K562 (cell line): ENCODE measurements around the gene EME1. TPM values are rescaled to one million over a fixed set of nuclear protein-coding genes. Genes with fewer than 3 reads are reported as not detected.

Experiments used
- BCOR ChIP-seq: fragments of 450-650 bp; IDR thresholded peaks from 2 replicates; pipeline ENCODE4 v1.6.1; 2016
- CBFA2T2 ChIP-seq: fragments of 450-650 bp; conservative IDR thresholded peaks from 2 replicates; pipeline ENCODE4 v1.6.1; 2017; ENCODE audit warnings: mild to moderate bottlenecking
- CBX5 ChIP-seq: IDR thresholded peaks from 2 replicates; pipeline ENCODE4 v1.6.1; 2014; ENCODE audit warnings: low read depth, borderline replicate concordance
- CREB1 ChIP-seq, 2 experiments: sonication (generic) in 1 of 2; formaldehyde crosslinking in 1 of 2; IDR thresholded peaks; 2 replicates each; pipeline versions ENCODE4 v1.6.1 to v1.8.0; 2012 to 2022; ENCODE audit warnings: inconsistent platforms in 1 of 2, mild to moderate bottlenecking in 1 of 2, missing genetic modification reagents in 1 of 2, moderate library complexity in 1 of 2
- DLX4 ChIP-seq: fragments of 250-450 bp; sonication (Bioruptor Pico); IDR thresholded peaks from 2 replicates; pipeline ENCODE4 v1.6.1; 2021; ENCODE audit warnings: mild to moderate bottlenecking
- HDAC8 ChIP-seq: fragments of 450-650 bp; IDR thresholded peaks from 2 replicates; pipeline ENCODE4 v1.6.1; 2016; ENCODE audit warnings: mild to moderate bottlenecking, missing genetic modification characterization, moderate library complexity, missing compliant biosample characterization
- HIVEP1 ChIP-seq: fragments of 250-450 bp; sonication (Bioruptor Pico); IDR thresholded peaks from 2 replicates; pipeline ENCODE4 v1.4.0; 2020; ENCODE audit warnings: mild to moderate bottlenecking
- KDM1A ChIP-seq, 2 experiments: fragments of 450-650 bp; IDR thresholded peaks; 2 replicates each; pipeline ENCODE4 v1.6.1; 2016; ENCODE audit warnings: mild to moderate bottlenecking in 2 of 2
- MED1 ChIP-seq: sonication (generic); formaldehyde crosslinking; IDR thresholded peaks from 2 replicates; pipeline ENCODE4 v1.8.1; 2023; ENCODE audit warnings: missing genetic modification reagents, borderline replicate concordance
- NONO ChIP-seq, 2 experiments: fragments of 200-400 bp in 1 of 2; fragments of 450-650 bp in 1 of 2; formaldehyde crosslinking in 1 of 2; IDR thresholded peaks; 2 replicates each; pipeline ENCODE4 v1.6.1; 2017; ENCODE audit warnings: low read depth in 2 of 2, mild to moderate bottlenecking in 2 of 2, moderate library complexity in 2 of 2, low read length in 1 of 2
- RFX5 ChIP-seq: IDR thresholded peaks from 2 replicates; pipeline ENCODE4 v1.6.1; 2011; ENCODE audit warnings: low read depth, mild to moderate bottlenecking, improper control_type of control experiment, low read length
- SNAPC5 ChIP-seq: fragments of 250-450 bp; sonication (Bioruptor Pico); IDR thresholded peaks from 2 replicates; pipeline ENCODE4 v1.8.0; 2021; ENCODE audit warnings: moderate library complexity, mild to moderate bottlenecking, inconsistent platforms
- THAP7 ChIP-seq: fragments of 250-450 bp; sonication (Bioruptor Pico); IDR thresholded peaks from 2 replicates; pipeline ENCODE4 v1.5.0; 2021
- TRIM24 ChIP-seq, 2 experiments: fragments of 450-650 bp; IDR thresholded peaks; 2 replicates each; pipeline ENCODE4 v1.6.1; 2016
- YY1 ChIP-seq, 3 experiments: IDR thresholded peaks; 2 replicates each; pipeline ENCODE4 v1.6.1; 2011; ENCODE audit warnings: low read length in 2 of 3, mild to moderate bottlenecking in 2 of 3, moderate library complexity in 2 of 3, borderline replicate concordance in 1 of 3, control low read depth in 1 of 3, low read depth in 1 of 3; ENCODE audit not compliant: insufficient read depth in 3 of 3, insufficient replicate concordance in 2 of 3, control insufficient read depth in 1 of 3, insufficient read length in 1 of 3; ENCODE audit errors: extremely low read depth in 1 of 3
- ZBTB2 ChIP-seq: fragments of 450-650 bp; IDR thresholded peaks from 2 replicates; pipeline ENCODE4 v1.6.1; 2016; ENCODE audit warnings: antibody characterized with exemption
- ZBTB34 ChIP-seq: fragments of 250-450 bp; sonication (Bioruptor Pico); IDR thresholded peaks from 2 replicates; pipeline ENCODE4 v1.8.0; 2021; ENCODE audit warnings: mild to moderate bottlenecking, moderate library complexity
- ZBTB8A ChIP-seq: fragments of 450-650 bp; IDR thresholded peaks from 2 replicates; pipeline ENCODE4 v1.6.1; 2018; ENCODE audit warnings: mild to moderate bottlenecking, moderate library complexity; ENCODE audit not compliant: partially characterized antibody
- ZEB2 ChIP-seq: fragments of 450-650 bp; IDR thresholded peaks from 2 replicates; pipeline ENCODE4 v1.6.1; 2016
- ZNF76 ChIP-seq: fragments of 250-450 bp; sonication (Bioruptor Pico); IDR thresholded peaks from 2 replicates; pipeline ENCODE4 v1.4.0; 2020; ENCODE audit warnings: mild to moderate bottlenecking, moderate library complexity, borderline replicate concordance
- ZNF780A ChIP-seq: fragments of 250-450 bp; sonication (Bioruptor Pico); IDR thresholded peaks from 2 replicates; pipeline ENCODE4 v1.5.0; 2021; ENCODE audit warnings: mild to moderate bottlenecking
- polyA plus RNA-seq, 8 experiments: library from polyadenylated mRNA; depleted of rRNA in 4 of 8; stranded (reverse) in 5 of 8; unstranded in 3 of 8; fragments of >200 nt; fragmentation: Nextera tagmentation in 2 of 8; fragmentation: Illumina TruSeq in 1 of 8; extraction: Ambion mirVana in 2 of 8; extraction: Trizol in 1 of 8; gene quantifications; 2 replicates each; pipeline versions ENCODE4 v1.2.1 to v1.2.3, GENCODE V29; 2011 to 2014; ENCODE audit warnings: inconsistent platforms in 1 of 8, missing spikeins in 1 of 8
- total RNA-seq, 7 experiments: library from RNA; depleted of rRNA in 6 of 7; stranded (reverse); fragments of >200 nt in 6 of 7; fragmentation: Illumina TruSeq in 2 of 7; extraction: Trizol in 2 of 7; gene quantifications; 2 replicates each; pipeline versions ENCODE4 v1.2.1 to v1.2.3, GENCODE V29; 2011 to 2021; ENCODE audit warnings: low replicate concordance in 1 of 7
- TF ChIP-seq, protein P1 (sequence below): IDR thresholded peaks from 2 replicates; pipeline ENCODE4 v1.6.1; 2016; ENCODE audit warnings: missing genetic modification characterization, missing compliant biosample characterization

The EME1 gene
- total and polyA plus RNA-seq, 9 of the 15 experiments (the other 6 are each of a cell fraction or from before 2014, with no cell fraction given) = 14.6 to 44.1 (median 24.0) TPM

DNA sequence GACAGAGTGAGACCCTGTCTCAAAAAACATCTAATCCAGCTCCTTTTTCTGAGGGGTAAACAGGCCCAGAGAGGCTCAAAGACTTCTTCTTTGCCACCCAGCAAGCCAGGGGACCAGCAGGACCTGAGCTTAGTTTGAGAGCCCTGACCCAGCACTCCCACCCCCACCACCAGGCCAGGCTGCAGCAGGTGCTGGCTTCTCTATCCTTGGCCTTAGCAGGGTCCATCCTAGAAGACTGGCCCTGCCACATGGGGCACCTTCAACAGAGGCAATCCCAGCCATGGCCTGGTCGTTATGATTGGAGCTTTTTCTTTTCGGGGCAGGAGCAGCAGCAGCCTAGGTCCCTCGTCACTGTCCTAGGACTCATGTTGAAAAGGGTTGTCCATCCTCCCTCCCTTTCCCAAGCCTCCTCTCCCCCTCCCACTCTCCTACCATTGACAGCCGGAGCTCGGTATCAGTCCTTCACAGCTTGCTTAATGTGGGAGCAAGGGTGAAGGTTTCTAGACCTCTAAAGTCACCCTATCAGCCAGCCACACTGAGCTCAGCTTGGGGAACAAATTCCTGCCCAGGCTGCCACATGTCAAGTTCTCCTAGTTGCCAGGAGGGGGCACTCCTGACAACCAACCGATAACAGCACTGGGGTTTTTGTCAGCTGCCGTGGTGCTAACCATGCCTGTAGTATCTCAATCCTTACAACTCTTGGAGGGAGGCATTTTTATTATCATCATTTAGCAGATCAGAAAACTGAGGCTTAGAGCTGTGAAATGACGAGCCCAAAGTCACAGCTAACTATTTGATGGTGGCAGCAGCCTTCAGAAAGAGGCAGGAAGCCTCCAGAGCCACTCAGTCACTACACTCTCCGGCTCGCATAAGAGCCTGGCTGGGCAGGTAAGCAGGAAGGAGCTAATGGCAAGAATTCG lies 11.2 kb upstream of the EME1 start (continued):
- TF ChIP-seq, protein P1, sequence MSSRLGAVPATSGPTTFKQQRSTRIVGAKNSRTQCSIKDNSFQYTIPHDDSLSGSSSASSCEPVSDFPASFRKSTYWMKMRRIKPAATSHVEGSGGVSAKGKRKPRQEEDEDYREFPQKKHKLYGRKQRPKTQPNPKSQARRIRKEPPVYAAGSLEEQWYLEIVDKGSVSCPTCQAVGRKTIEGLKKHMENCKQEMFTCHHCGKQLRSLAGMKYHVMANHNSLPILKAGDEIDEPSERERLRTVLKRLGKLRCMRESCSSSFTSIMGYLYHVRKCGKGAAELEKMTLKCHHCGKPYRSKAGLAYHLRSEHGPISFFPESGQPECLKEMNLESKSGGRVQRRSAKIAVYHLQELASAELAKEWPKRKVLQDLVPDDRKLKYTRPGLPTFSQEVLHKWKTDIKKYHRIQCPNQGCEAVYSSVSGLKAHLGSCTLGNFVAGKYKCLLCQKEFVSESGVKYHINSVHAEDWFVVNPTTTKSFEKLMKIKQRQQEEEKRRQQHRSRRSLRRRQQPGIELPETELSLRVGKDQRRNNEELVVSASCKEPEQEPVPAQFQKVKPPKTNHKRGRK (tag) = no peak
- TF ChIP-seq CREB1 (IDR thresholded peaks at IDR 0.05) (peak; percentile 22; the same call in 1 of the 2 replicates), CREB1 (CRISPR knock-in tag; IDR thresholded peaks at IDR 0.05) (peak; percentile 65), CBFA2T2 (peak; percentile 95), ZBTB2 (peak; percentile 69; the same call in 1 of the 2 replicates), YY1 (IDR thresholded peaks at IDR 0.05; ENCODE audit: borderline replicate concordance in 1 of 3, control insufficient read depth in 1 of 3, extremely low read depth in 1 of 3, insufficient read depth in 3 of 3, insufficient read length in 1 of 3, insufficient replicate concordance in 2 of 3, low read depth in 1 of 3, low read length in 2 of 3) (no peak), CBX5 (no peak), SNAPC5 (CRISPR knock-in tag) (no peak), ZNF76 (CRISPR knock-in tag) (no peak), ZNF780A (CRISPR knock-in tag) (no peak), ZBTB34 (CRISPR knock-in tag) (no peak), NONO (IDR thresholded peaks at IDR 0.05; ENCODE audit: low read depth in 2 of 2, low read length in 1 of 2) (no peak), BCOR (no peak), TRIM24 (IDR thresholded peaks at IDR 0.05) (peak; percentile 77 to 84), ZBTB8A (no peak), HIVEP1 (CRISPR knock-in tag) (no peak), ZEB2 (0 out of 2 replicates have a peak, but pooled peaks have one; percentile 35), HDAC8 (tag) (no peak), DLX4 (CRISPR knock-in tag) (no peak), KDM1A (IDR thresholded peaks at IDR 0.05) (peak; percentile 93 to 94), THAP7 (no peak), MED1 (CRISPR knock-in tag) (no peak), RFX5 (no peak)
